A172 (cell line): Measurements from ENCODE around the gene SGSM2. TPM values are rescaled to one million over a fixed set of nuclear protein-coding genes. Genes with fewer than 3 reads are reported as not detected.

Experiments used
- DNase-seq: peaks from one replicate; pipeline ENCODE4 v3.0.0-alpha.2; 2015; ENCODE audit warnings: low spot score
- total RNA-seq: library from RNA; depleted of rRNA; stranded (reverse); fragments of >200 nt; shearing (Covaris generic); gene quantifications from 2 replicates; pipeline ENCODE4 v1.2.3, GENCODE V29; 2014; rRNA removed

The SGSM2 gene
- total RNA-seq, 1 experiment from 2014 or later, result 23.3 TPM

DNA sequence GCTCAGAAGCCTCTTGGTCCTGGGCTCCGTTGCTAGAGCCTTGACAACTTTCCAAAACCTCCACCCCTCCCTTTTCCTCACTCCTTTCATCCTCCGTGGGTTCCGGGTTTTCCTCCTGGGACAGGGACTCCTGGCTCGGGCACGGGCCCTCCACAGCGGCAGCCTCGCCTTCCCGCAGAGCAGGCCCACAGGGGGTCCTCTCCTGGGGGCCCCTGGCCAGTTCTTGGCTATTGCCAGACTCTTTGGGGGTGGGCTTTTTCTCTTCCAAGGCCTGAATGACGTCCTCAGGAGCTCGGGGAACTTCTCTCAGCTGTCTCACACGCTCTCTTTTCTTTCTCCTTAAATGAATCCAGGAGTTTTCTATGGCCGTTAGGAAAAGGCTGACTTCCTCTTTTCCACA lies 82.9 kb downstream of the SGSM2 start:
- no peak for DNase-seq

DNA sequence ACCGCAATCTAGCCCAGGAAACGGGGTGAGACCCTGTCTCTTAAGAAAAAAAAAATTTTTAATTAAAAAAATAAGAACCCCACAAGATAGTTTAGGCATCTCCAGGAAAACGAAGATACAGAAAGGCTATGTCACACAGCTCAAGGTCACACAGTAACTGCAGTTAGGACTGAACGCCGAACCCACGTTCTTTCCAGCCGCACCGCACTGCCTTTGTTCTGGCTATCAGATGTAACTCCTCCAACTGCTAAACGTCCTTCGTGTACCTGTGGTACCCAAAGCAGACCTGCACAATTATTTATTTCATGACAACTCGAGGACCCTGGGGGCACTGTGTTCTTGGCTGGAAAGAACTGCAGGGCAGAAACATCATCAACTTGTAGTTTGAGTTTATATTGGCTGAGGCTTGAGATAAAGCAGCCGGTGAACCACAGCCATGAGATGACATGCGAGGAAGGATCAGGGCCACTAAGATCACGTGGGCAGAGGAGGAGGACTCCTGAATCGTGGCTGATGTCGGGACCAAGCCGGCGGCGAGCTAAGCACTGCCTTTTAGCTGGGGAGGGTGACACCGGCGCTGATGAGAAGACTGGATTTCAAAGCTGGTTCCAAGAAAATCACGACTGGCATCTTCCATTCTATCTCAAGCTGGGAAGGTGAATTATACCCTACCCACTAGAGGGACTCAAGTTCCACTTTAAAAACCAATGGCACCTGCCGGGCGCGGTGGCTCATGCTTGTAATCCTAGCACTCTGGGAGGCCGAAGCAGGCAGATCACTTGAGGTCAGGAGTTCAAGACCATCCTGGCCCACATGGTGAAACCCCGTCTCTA lies 84.2 kb downstream of the SGSM2 start:
- DNase-seq, result no peak

DNA sequence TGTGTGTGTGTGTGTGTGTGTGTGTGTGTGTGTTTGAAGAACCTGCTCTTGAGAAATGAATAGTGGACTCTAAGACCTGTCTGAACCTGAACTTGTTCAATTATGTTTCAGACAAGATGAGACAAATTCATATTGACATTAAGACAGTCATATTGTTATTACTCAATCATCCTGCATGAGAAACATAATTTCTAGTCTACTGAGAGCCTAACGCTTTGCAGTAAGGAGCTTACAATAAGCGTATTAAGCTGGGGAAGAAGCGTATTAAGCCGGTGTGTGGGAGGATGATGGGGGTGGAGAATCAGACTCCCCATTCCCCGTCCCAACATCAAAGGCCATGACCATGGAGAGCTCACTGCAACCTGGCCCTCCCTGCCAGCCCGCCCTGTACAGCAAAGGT lies 86.0 kb downstream of the SGSM2 start:
- no peak for DNase-seq

DNA sequence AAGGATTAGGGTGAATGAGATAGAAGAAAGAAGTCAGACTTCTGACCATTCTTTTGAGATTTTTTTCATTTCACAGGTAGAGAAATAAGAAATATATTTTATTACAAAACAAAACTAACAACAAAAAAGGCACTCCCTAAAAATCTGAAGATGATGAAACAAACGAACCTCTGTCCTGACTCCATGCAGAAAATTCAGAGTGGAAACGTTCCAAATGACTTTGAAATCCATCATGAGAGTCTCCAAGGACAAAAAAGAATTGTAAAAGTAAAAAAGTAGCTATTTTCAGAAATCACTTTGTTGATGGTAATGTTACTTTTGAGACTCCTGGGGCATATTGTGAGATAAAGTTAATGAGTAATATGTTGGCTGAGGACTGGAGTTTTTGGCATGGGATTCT lies 89.9 kb downstream of the SGSM2 start:
- DNase-seq, result no peak

DNA sequence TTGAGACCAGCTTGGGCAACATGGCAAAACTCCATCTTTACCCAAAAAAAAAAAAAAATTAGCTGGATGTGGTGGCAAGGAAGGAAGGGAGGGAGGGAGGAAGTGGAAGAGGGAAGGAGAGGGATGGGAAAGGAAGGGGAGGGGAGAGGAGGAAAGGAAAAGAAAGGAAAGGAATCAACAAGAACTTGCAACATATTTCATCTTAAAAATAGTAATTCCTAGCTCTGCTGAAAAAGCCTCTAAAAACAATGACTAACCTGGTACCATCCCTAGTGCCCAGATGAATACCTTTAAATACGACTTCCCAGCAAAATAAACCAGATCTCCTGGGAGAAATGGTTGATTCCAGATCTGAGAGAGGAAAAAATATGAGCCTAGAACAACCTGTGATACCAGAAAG lies 90.6 kb downstream of the SGSM2 start:
- DNase-seq, result no peak

Other genes starting within 250 kb of the SGSM2 start
- gene SMG6, start 33.7 kb upstream of the SGSM2 start, total RNA-seq, result 15.1 and 21.4 TPM in 2 replicates
- gene SRR, start 33.6 kb upstream of the SGSM2 start, total RNA-seq, result 13.6 and 41.2 TPM in 2 replicates
- gene TSR1, start 1.0 kb upstream of the SGSM2 start, total RNA-seq, result 66.9 and 86.7 TPM in 2 replicates
- gene MNT, start 63.6 kb downstream of the SGSM2 start, total RNA-seq, result 4.3 and 9.1 TPM in 2 replicates
- 25.4 and 34.7 TPM in 2 replicates for gene METTL16, start 174.4 kb downstream of the SGSM2 start, total RNA-seq